Cerebellar nuclear complex (tissue), 1 donor: ENCODE results near the gene A1BG.
"Not testable (repeated sequence)": the region's sequence is repeated elsewhere in the genome, so short reads cannot be mapped to it uniquely, and the experiment has no call there.

Source experiments
- DNase-seq, 2 experiments: peaks; one replicate each; lab custom pipeline; 2025; lab: John Stamatoyannopoulos, UW

The A1BG gene

DNA sequence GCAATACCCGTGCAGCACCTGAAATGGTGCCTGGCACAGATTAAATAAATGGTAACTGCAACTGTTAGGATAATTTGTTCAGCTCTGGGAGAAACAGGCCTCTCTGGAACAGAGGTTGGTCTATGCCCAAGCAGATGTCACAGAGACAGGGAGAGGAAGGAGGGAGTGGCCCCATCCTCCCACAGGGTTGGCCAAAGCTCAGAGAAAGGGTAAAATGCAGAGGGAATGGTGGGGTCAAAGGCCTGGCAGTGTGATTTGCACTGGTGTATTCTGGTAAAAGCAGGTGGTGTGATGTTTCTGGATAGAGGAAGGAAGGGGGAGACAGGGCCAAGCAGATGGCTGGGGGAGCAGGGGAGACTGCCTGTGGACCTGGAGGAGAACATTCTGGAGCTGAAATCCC, 17.1 kb downstream of the A1BG start:
- DNase-seq, result no peak

DNA sequence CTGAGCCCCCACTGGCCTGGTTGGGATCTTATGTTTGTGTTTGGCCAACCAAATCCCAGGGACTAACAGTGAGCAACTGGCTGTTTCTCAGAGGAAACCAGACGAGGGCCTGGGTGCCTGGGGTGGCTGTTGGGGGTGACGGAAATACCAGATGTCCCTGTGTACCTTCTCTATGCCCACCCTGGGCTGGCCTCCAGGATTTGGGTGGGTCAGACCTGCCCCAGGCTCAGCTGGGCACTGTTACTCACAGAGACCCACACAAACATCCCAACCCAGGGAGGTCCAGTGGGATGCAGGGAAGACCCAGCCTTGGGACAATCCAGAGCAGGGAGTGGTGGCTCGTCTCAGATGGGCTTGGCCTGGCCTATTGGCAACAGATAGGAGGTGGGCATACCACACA, 17.7 kb downstream of the A1BG start:
- no peak for DNase-seq

DNA sequence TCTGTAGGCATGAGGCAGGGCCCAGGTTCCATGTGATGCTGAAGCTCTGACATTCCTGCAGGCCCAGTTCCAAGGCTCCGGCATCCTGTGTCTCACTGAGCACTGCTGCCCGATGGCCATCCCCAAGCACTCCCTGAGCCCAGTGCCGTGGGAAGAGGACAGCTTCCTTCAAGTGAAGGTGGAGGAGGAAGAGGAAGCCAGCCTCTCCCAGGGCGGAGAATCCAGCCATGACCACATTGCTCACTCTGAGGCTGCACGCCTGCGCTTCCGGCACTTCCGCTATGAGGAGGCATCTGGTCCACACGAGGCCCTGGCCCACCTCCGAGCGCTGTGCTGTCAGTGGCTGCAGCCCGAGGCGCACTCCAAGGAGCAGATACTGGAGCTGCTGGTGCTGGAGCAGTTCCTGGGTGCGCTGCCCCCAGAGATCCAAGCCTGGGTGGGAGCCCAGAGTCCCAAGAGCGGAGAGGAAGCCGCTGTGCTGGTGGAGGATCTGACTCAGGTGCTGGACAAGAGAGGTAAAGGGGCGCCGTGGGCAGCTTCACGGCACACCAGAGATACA, 18.5 kb downstream of the A1BG start:
- no peak for DNase-seq

DNA sequence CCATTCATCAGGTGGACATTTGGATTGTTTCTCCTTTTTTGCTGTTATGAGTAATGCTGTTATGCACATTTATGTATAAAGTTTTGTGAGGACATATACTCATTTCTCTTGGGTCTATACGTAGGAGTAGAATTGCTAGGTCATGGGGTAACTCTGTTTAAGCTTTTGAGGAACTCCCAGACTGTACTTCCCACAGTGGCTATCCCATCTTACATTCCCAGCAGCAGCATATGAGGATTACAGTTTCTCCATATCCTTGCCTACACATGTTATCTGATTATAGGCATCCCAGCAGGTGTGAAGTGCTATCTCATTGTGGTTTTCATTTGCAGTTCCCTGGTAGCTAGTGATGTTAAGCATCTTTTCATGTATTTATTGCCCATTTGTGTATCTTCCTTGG, 20.6 kb downstream of the A1BG start:
- DNase-seq, result no peak

DNA sequence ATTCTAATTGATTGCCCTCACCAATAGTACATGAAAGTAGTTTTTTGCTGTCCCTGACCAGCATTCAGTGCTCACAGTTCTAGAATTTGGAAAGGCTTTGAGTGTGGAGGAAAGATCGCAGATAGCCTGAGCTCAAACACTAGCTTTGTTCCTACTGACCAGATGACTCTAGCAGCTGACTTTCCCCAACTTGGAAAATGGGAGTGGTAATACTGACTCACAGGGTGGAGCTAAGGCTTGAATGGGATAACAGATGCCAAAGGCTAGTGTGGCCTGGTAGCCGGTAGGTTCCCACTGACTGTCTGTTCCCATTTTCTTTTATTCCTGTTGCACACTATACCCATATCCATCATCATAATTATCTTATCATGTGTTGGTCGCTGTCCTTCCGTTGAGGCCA, 22.8 kb downstream of the A1BG start:
- DNase-seq, result no peak

DNA sequence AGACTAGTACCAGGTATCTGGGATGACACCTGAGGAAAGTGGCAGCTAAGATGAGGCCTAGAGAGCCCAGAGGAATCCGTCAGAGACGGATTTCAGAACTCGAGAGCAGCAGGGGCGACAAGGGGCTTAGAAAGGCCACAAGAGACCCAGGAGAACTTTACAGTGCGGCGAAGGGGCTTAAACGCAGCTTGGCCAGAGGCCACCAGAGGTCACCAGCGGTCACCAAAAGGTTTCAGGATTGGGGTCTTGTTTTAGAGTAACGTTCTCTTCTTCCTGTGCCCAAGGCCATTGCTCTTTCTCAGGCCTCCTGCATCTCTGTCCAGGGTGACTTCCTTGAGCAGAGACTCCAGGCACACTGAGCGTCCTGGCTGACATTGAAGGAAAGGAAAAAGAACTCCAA, 24.3 kb downstream of the A1BG start:
- DNase-seq, result no peak

DNA sequence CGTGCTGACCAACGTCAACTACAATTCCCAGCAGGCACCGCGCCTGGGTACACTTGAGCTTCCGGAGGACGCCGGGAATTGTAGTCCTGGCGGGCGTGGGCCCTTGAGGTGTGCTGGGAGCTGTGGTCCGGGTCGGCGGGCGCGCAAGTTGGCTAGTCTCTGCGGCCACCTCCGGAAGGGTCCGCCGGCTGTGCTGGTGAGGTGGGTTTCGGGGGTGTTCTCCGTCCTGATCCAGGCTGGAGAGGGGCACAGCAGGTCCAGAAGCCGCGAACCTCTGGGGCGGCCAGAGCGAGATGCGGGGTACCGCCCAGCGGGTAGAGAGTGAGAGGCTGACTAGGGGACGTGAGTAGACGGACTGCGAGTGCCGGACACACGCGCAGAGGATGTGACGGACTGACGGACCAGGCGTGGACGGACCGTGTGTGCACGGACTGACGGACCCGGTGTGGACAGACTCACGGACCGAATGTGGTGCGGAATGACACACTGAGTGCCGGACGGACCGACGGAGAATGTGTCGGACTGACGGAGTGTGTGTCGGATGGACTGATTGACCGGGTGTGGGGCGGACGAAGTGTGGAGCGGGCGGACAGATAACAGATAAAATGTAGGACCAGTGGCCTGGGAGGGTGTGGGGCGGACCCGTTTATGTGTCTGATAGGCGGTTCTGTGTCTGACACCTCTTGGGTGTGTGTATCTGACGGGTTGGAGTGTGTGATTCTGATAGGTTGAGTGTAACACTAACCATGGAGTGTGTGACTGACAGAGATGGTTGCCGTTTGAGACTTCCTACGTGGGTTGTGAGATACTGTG, 26.2 kb downstream of the A1BG start, which contains the start of gene ZSCAN22:
TSS of gene ZSCAN22 (plus strand) at position 81 of the 813 bp plus-strand sequence. CDS start 7,809 bp downstream, outside the sequence.
- peak; percentile 87 for DNase-seq

DNA sequence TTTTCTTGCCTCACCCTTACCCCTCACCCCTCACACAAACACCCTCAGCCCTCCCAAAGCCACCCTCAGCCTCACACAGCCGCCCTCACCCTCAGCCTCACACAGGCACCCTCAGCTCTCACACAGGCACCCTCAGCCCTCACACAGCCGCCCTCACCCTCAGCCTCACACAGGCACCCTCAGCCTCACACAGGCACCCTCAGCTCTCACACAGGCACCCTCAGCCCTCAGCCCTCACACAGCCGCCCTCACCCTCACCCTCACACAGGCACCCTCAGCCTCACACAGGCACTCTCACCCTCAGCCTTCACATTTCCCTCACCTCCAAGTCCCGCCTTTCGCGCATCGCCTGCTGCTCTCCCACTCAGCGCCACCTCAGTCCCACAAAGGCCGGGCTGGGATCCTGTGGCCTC, 26.8 kb downstream of the A1BG start:
- DNase-seq, result no peak

DNA sequence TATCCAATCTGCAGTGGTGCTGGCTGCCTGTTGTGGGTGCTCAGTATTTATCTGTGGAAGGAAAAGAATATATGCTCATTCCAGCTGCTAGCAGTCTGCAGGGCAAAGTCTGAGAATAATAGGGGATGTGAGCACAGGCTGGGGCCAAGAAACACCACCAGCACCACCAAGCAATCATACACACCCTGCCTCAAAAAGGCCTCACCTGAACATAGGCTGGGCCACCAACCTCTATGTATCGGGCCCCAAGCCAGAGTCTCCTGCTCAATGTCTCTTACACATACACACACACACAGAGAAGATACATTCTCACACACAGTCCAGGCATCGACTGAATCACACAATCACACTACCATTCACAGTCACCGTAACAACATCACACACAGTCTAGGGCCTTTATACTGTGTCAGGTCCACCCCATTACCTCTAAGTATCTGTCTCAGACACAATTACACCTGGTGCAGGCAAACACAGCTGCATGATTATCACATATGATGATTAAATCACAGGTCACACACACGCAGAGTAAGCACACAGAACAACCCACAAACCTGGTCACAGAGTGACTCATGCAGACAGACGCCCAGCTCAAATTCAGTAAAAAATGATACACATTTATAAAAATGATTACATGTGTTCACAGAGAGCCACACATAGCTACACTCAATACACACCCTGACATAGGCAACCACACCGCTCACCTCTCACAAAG, 27.8 kb downstream of the A1BG start:
- DNase-seq, result no peak

DNA sequence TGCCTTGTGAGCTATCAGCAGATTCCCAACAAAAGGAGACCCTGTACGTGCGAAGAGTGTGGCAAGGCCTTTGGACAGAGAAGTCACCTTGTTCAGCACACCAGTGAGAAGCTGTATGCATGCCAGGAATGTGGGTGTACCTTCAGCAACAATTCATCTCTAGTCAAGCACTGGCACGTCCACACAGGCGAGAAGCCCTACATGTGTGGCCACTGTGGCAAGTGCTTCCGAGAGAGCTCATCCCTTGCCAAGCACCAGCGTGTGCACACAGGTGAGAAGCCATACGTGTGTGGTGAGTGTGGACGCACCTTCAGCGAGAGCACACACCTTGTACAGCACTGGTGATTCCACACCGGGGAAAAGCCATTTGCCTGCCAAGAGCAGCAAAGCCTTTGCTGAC, 34.1 kb downstream of the A1BG start:
- no peak for DNase-seq

DNA sequence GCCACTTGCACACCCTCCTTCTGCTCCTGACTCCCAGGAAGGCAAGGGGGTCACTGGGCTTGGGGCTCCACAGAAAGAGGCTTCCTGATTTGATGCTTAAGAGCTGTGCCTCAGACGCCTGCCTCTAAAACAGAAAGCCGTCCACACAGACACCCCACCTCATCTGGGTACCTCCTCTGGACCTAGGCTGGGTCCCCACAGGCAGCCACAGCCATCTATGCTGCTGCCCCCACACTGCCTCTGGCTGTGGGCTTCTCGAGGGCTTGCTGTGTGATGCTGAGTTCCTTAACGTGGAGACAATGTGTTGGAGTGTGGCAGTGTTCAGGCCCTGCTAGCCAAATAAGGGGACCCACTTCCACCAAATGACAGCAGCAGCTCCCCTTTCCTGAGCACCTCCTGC, 35.0 kb downstream of the A1BG start:
- no peak for DNase-seq

DNA sequence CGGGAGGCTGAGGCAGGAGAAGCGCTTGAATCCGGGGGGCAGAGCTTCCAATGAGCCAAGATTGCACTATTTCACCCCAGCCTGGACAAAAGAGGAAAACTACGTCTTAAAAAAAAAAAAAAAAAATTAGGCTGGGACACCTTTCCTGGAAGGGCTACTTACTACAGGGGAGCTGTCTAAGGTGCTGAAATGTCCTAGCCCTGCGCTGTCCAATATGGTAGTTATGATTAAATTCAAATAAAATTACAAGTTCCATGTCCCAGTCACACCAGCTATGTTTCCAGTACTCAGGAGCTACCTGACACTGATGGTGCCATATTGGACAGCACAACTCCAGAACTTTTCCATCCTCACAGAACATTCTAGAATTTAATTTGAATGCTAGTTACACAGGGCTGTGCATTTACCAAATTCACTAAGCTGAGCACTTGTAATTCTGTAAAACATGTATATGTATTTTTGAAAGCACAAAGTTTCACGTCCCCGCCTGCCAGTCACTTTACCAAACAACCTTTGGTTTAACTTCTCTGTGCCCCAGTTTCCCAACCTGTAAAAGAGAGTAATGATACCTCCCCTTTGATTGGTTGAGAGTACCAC, 35.7 kb downstream of the A1BG start:
- no peak for DNase-seq

DNA sequence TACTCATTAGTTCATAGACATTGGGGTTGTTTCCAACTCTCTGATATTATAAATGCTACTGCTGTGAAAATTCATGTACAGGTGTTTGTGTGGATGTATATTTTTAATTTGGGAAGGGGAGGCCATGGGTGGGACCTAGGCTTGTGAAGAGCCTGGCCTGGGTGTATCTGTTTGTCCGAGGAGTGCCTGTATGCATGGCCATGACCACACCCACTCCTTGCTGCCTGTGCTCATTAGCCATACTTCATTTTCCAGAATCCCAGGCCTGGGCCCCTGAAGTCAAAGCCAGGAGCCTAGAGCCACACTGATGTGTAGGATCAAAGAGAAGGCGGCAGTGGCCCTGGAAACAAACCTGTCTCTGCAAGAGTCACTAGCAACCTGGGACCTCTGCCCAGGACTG, 37.7 kb downstream of the A1BG start:
- no peak for DNase-seq

DNA sequence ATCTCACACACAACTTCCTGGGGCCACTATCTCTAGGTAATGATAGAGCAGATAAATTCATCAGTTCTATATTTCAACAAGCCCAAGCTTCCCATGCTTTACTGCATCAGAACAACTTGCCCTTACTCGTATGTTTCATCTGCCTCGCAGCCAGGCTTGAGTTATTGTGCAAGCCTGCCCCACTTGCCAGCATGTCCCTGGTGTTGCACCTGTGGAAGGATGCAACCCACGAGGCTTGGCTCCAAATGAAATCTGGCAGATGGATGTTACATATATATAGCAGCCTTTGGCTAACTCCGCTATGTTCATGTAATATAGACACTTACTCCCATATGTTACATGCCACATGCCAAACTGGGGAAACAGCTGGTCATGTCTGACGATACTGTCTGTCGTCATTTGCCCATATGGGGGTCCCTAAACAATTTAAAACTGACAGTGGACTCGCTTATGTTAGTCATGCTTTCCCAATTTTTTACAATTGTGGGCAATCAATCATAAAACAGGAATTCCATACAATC, 41.9 kb downstream of the A1BG start:
- no peak for DNase-seq

DNA sequence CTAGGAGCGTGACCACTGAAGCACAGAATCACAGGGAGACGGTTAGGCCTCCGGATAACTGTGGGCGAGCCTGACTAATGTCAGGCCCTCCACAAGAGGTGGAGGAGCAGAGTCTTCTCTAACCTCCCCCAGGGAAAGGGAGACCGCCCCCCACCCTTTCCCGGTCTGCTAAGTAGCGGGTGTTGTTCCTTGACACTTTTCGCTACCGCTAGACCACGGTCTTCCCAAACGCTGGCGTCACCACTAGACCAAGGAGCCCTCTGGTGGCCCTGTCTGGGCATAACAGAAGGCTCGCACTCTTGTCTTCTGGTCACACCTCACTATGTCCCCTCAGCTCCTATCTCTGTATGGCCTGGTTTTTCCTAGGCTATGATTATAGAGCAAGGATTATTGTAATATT, 42.6 kb downstream of the A1BG start:
- not testable (repeated sequence) for DNase-seq

DNA sequence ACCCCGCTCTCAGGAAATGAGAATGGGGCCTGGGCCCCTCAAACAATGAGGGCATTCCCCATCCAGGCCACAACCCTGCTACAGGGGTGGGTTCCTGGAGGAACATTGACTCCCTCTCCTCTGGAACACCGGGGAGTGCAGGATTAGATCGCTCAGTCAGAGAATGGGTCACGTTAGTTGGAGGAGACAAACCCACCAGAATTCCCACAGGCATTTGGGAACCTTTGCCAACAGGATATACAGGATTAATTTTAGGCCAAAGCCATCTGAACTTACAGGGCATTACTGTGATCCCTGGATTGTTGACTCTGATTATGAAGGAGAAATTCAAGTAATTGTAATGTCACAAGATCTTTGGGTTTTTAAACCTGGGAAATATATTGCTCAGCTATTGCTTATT, 45.6 kb downstream of the A1BG start:
- no peak for DNase-seq

DNA sequence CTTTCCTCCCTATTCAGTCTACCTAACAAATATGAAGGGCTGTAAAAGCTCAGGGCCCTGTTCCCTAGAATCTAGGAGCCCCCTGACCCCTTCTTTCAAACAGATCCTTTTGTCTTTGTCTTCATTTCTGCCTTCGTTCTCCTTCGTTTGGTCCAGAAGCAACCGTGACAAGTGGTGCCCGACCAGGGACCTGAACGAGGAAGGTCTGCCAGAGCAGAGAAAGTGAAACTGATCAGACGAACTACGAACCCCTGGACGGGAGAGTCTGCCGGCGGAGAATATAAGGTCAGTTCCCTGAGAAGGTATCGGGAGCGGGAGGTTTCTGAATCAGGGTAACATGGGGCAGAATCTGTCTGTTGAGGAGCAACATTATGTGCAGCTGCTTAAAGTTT, 47.4 kb downstream of the A1BG start:
- no peak for DNase-seq

DNA sequence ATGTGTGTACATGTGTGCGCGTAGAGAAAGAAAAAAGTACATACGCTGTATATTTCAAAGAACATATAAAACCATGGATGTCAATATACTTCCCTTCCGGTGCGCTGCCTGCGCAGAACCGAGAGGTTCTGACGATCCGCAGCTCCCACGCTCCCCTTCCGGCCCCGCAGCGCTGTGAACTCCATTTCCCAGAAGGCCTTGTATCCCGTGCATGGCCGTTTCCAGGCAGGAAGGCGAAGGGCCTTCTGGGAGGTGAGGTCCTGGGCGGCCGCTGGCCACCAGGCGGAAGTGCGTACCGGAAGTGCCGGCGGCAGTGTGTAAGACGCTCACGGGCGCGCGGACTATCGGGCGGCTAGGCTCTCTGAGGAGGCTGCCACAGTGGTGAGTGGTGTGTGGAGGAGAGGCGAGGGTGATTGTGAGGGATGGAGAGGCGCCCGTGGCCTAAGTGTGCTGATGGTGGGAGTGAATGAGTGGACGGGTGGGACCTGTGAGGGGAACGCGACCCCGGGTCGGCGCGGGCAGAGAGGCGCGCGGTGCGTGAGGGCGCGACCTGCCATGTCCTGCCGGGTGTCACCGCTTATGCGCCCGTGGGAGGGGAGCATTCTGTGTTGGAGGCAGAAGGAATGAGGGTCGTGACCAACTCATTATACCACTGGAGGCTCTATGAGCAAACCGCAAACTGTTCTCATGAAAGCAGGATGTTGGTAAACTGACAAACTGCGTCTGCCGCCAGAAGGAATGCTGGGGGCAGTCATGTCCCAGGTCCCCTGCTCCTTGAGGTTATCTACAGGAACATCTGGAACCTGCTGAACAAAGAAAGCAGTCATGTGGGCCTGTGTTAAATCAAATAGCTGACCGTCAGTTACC, 48.0 kb downstream of the A1BG start, which contains the start of gene ERVK3-1:
TSS of gene ERVK3-1 (plus strand) at position 313 of the 867 bp plus-strand sequence. CDS start 6,792 bp downstream, outside the sequence.
- peak; percentile 86 to 95 for DNase-seq

DNA sequence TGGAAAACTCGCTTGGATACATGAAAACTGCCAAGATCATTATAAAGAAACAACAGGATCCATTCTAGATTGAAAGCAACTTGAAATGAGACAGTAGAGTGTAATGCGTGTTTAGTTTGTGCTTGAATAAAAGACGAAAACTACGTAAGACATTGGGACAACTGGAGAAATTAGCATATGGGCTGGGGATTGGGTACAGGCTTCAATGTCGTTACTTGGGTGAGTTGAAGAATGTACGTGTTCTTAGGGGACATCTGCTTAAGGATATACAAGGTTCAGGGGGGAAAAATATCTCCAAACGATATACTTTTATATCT, 48.6 kb downstream of the A1BG start:
- no peak for DNase-seq

DNA sequence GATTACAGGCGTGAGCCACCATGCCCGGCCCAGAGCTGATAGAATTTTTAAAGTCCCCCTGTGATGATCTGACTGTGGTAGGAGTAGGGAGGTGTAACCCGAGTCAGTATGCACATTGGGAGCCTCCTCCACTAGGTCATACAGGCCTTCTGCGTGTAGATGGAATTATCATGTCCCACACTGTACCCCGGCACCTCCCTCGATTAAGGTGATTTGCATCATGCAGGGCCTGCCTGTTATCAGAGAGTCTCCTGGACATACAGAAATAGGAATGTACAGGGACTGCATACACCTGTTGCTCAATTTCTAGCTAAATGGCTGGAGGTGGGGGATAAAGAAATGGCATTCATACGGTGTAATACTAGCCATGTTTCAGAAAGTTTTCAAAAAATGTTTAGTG, 49.0 kb downstream of the A1BG start:
- DNase-seq, result no peak

DNA sequence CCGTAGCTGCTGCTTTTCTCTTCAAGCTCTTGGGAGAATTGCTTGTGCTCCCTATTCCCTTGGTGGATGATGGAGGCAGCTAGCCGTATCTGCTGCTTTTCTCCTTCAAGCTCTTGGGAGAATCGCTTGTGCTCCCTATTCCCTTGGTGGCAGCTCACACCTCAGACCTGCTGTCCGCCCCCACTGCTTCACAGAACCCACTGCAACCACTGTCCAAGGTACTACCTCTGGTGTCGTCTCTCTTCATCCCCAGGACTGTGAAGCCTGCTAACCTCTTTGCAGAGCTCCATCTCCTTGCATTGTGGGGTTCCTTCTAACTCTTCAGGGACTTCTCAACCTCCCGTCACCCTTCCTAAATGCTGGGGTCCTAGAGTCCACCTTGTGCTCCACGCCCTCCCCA, 52.7 kb downstream of the A1BG start:
- no peak for DNase-seq

DNA sequence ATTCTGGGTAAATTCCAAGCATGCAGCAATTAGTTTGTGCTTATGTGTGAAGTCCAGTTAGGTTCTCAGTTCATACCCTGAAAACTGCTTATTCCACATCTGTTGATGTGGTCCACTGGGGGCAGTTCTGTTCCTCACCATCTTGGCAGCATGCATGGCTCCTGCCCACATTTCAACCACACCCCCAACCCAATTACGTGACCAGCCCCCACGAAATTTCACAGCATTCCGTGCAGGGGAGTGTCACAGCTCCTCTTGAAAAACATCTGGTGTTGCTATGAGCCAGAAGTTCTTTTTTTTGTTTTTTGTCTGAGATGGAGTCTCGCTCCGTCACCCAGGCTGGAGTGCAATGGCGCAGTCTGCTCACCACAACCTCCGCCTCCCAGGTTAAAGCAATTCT, 57.2 kb downstream of the A1BG start:
- DNase-seq, result no peak
